Glutamatergic neuron (in vitro differentiated cells): ENCODE data around the gene AADAC. TPM values are rescaled to one million over a fixed set of nuclear protein-coding genes. Genes with fewer than 3 reads are reported as not detected.

Experiments used
- DNase-seq: peaks from one replicate; pipeline ENCODE4 v3.0.0; 2022
- H3K27ac Mint-ChIP-seq: one replicate; pipeline ENCODE4 v1.8.0; 2020; ENCODE audit warnings: mild to moderate bottlenecking, mixed read lengths, inconsistent platforms; ENCODE audit not compliant: unreplicated experiment
- H3K27me3 Mint-ChIP-seq: one replicate; pipeline ENCODE4 v1.8.0; 2020; ENCODE audit warnings: mild to moderate bottlenecking, moderate library complexity, mixed read lengths, inconsistent platforms; ENCODE audit not compliant: unreplicated experiment
- H3K36me3 Mint-ChIP-seq: one replicate; pipeline ENCODE4 v1.8.0; 2020; ENCODE audit warnings: mild to moderate bottlenecking, mixed read lengths, inconsistent platforms; ENCODE audit not compliant: unreplicated experiment
- H3K4me1 Mint-ChIP-seq: one replicate; pipeline ENCODE4 v1.8.0; 2020; ENCODE audit warnings: mild to moderate bottlenecking, low read depth, mixed read lengths, inconsistent platforms; ENCODE audit not compliant: unreplicated experiment
- H3K4me3 Mint-ChIP-seq: one replicate; pipeline ENCODE4 v1.8.0; 2020; ENCODE audit warnings: mild to moderate bottlenecking, mixed read lengths, inconsistent platforms; ENCODE audit not compliant: unreplicated experiment
- H3K9me3 Mint-ChIP-seq: one replicate; pipeline ENCODE4 v1.8.0; 2020; ENCODE audit warnings: mild to moderate bottlenecking, moderate library complexity, mixed read lengths, inconsistent platforms; ENCODE audit not compliant: unreplicated experiment
- total RNA-seq: library from RNA; stranded (reverse); fragmentation: NEBNext Ultra II Directional; extraction: Animal tissue kit (Norgen Biotek cat#: 25700); gene quantifications from one replicate; pipeline ENCODE4 v1.2.1, GENCODE V29; 2021; ENCODE audit not compliant: unreplicated experiment
- TF ChIP-seq, protein P1 (sequence below): fragments of 200-600 bp; sonication (generic); IDR thresholded peaks from one replicate; pipeline ENCODE4 v1.5.0; 2021; ENCODE audit not compliant: partially characterized antibody, unreplicated experiment

Gene AADAC
- total RNA-seq, 1 donor from 2014 or later: not detected

DNA sequence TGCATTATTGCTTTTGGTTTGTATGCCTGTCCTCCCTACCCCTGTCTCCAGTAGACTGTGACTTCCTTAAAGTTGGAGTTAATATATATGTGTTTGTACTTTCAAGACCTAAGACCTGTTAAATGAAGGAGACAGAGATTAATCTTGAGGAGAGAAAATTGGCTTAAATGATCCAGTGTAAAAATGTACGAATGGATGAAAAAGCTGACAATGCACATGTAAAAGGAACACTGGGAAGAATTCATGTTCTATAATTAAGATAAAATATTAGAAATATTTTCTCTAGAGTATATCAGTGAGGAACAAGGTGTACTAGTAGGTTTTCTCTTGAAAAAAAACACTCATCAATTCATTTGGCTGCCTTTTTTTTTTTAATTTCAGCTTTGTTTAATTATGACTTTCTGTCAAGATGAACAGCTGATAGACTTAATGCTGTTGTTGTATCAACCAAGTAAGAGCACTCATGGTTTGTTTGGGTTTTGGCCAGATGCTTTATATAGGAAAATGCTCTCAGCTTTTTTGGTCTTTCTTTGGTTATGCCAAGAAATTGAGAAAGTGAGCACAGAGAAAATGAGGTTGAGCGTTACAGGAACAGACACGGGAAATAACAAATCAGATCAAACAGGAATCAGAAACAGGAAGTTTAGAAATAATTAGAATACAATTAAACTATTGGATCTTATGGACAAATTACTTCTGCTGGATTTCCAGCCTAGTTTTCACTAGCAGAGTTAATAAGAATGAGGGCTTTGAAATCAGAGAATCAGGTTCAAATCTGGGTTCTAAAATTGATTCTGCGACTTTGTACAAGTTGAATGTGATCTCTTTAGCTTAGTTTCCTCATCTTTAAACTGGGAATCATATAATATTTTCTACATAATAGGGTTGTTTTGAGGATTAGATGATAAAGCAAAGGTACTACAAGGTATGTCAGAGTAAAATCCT is 38.3 kb upstream of the AADAC start:
- DNase-seq: no peak
- Mint-ChIP-seq H3K36me3 (no peaks in the 10 kb centered on the region), H3K27ac (no peak overlapping the region), H3K4me1 (no peaks in the 10 kb centered on the region), H3K9me3 (no peaks in the 10 kb centered on the region), H3K27me3 (no peaks in the 10 kb centered on the region), H3K4me3 (no peak overlapping the region)
- TF ChIP-seq, protein P1, sequence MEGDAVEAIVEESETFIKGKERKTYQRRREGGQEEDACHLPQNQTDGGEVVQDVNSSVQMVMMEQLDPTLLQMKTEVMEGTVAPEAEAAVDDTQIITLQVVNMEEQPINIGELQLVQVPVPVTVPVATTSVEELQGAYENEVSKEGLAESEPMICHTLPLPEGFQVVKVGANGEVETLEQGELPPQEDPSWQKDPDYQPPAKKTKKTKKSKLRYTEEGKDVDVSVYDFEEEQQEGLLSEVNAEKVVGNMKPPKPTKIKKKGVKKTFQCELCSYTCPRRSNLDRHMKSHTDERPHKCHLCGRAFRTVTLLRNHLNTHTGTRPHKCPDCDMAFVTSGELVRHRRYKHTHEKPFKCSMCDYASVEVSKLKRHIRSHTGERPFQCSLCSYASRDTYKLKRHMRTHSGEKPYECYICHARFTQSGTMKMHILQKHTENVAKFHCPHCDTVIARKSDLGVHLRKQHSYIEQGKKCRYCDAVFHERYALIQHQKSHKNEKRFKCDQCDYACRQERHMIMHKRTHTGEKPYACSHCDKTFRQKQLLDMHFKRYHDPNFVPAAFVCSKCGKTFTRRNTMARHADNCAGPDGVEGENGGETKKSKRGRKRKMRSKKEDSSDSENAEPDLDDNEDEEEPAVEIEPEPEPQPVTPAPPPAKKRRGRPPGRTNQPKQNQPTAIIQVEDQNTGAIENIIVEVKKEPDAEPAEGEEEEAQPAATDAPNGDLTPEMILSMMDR: no peak

DNA sequence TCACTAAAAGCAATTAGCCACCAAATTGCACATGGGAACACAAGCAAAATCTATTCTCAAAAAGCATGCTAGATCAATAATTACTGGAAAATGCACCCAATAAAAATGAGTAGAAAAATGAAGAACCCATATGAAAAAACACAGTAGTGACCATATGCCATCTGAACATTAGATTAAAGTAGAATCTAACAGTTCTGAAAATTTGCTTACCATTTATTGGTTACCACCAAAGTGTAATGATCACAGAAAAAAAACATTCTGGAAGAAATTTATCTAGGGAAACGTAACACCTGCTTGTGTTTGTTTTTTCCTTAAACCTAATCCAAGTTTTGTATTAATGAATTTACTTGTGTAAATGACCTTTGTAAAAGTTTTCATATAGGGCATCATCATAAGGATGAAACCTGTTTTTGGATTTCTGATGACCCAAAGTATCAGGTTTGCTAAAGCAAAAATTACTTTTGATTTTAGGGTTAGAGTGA is 37.6 kb upstream of the AADAC start:
- Mint-ChIP-seq H3K27ac (no peak overlapping the region), H3K36me3 (no peaks in the 10 kb centered on the region), H3K4me1 (no peaks in the 10 kb centered on the region), H3K4me3 (no peak overlapping the region), H3K9me3 (no peaks in the 10 kb centered on the region), H3K27me3 (no peaks in the 10 kb centered on the region)
- no peak for DNase-seq
- TF ChIP-seq, protein P1: no peak

DNA sequence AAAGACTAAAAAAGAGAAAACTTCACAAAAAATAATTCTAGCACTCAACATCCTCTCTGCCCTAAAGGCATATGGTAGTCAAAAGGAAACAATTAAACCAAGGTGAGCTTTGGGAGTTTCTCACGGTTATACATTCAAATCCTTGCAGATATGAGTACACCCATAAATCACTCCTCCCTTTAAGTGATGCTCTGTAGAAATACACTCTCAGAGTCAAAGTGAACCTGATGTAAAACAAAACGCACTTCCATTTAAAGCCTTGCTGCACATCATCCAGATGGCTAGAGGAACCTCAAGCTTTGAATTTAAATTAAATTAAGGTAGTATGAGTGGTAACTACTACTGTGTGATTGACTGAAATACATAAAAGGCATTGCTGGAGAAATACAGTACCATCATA is 36.0 kb upstream of the AADAC start:
- no peak overlapping the region for H3K4me3 Mint-ChIP-seq
- TF ChIP-seq, protein P1: no peak

DNA sequence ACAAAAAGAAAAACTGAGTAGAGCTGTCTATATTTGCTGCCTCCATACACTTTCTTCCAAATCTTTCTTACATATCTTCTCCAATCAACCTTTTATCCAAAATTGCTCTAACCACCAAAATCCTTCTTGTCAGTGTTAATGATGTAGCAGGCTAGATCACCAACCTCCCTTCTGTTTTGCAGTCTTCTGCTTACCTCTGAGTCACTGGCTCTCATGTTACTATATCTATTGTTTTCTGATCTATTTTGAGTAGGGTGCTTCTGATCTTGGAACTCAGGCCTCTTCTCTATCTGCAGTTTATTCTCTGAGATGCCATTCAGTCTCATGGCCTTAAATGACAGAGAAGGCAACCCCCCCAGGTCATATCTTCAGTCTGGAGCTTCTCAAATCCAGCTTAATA is 26.3 kb upstream of the AADAC start:
- peaks cover 3% of the 10 kb centered on the region for H3K9me3 Mint-ChIP-seq
- no peaks in the 10 kb centered on the region for H3K36me3 Mint-ChIP-seq
- no peaks in the 10 kb centered on the region for H3K4me1 Mint-ChIP-seq
- DNase-seq: no peak
- TF ChIP-seq, protein P1: no peak
- H3K27ac Mint-ChIP-seq: no peak overlapping the region
- no peak overlapping the region for H3K4me3 Mint-ChIP-seq
- H3K27me3 Mint-ChIP-seq: no peaks in the 10 kb centered on the region

More for the DNA sequence above, 36.0 kb upstream of the AADAC start:
- no peaks in the 10 kb centered on the region for H3K27me3 Mint-ChIP-seq
- H3K27ac Mint-ChIP-seq: no peak overlapping the region
- H3K9me3 Mint-ChIP-seq: no peaks in the 10 kb centered on the region
- no peaks in the 10 kb centered on the region for H3K4me1 Mint-ChIP-seq
- no peak for DNase-seq
- no peaks in the 10 kb centered on the region for H3K36me3 Mint-ChIP-seq

DNA sequence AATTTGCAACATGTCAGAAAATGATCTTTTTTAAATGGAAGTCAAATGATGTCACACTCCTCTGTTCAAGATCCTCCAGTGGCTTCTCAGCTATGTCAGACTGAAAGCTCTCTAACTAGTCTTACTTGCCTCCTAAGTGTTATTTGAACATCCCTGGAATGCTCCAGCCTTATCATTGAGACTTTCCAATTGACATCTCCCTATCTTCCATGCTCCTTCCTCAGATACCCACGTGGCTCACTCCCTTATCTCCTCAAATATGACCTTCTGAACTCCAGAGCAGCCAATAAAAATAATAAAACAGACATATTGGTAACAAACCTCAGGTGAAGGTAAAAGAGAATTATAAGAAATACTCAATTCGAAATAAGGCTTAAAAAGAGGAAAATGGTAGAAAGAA is 25.5 kb upstream of the AADAC start:
- H3K4me1 Mint-ChIP-seq: no peaks in the 10 kb centered on the region
- H3K9me3 Mint-ChIP-seq: peaks cover 3% of the 10 kb centered on the region
- TF ChIP-seq, protein P1: no peak
- no peaks in the 10 kb centered on the region for H3K36me3 Mint-ChIP-seq
- no peak overlapping the region for H3K27ac Mint-ChIP-seq
- no peaks in the 10 kb centered on the region for H3K27me3 Mint-ChIP-seq
- no peak for DNase-seq
- H3K4me3 Mint-ChIP-seq: no peak overlapping the region
